GM23338 (cell line): ENCODE data around the gene S100A12. TPM values are rescaled to one million over a fixed set of nuclear protein-coding genes. Genes with fewer than 3 reads are reported as not detected.

ENCODE experiments used
- ATAC-seq: fragments of 200-7000 bp; cut with Tn5 transposase; 3 replicates; pipeline ENCODE4 v1.9.1; 2020
- DNase-seq: peaks from one replicate; pipeline ENCODE4 v3.0.0-alpha.2; 2015; ENCODE audit warnings: low spot score
- H2AFZ ChIP-seq: fragments of 200-600 bp; sonication (generic); 2 replicates; pipeline ENCODE4 v1.8.0; 2016; ENCODE audit warnings: antibody characterized with exemption, mild to moderate bottlenecking, moderate library complexity
- H3F3A ChIP-seq: fragments of 200-600 bp; sonication (generic); replicated peaks from 2 replicates; pipeline ENCODE4 v1.8.0; 2017; ENCODE audit warnings: antibody characterized with exemption, mixed run types, low read depth
- H3K27ac ChIP-seq: fragments of 200-600 bp; sonication (generic); 2 replicates; pipeline ENCODE4 v1.6.1; 2016; ENCODE audit warnings: low read depth
- H3K27me3 ChIP-seq: fragments of 200-600 bp; sonication (generic); 2 replicates; pipeline ENCODE4 v1.8.0; 2016; ENCODE audit warnings: mild to moderate bottlenecking, mixed run types, moderate library complexity; ENCODE audit not compliant: insufficient read depth
- H3K36me3 ChIP-seq: fragments of 200-600 bp; sonication (generic); 2 replicates; pipeline ENCODE4 v1.8.0; 2016; ENCODE audit warnings: mild to moderate bottlenecking; ENCODE audit not compliant: insufficient read depth
- H3K4me1 ChIP-seq: fragments of 200-600 bp; sonication (generic); 2 replicates; pipeline ENCODE4 v1.8.0; 2016; ENCODE audit warnings: mild to moderate bottlenecking, moderate library complexity; ENCODE audit not compliant: insufficient read depth
- H3K4me2 ChIP-seq: fragments of 200-600 bp; sonication (generic); 2 replicates; pipeline ENCODE4 v1.7.1; 2017; ENCODE audit warnings: mixed run types
- H3K4me3 ChIP-seq: fragments of 200-600 bp; sonication (generic); 2 replicates; pipeline ENCODE4 v1.6.1; 2016; ENCODE audit warnings: mixed run types
- H3K79me2 ChIP-seq: fragments of 200-600 bp; sonication (generic); replicated peaks from 2 replicates; pipeline ENCODE4 v1.8.0; 2017; ENCODE audit warnings: mild to moderate bottlenecking; ENCODE audit not compliant: insufficient read depth
- H3K9me2 ChIP-seq: fragments of 200-600 bp; sonication (generic); 2 replicates; pipeline ENCODE4 v1.8.0; 2017; ENCODE audit not compliant: insufficient read depth
- H4K20me1 ChIP-seq: fragments of 200-600 bp; sonication (generic); replicated peaks from 2 replicates; pipeline ENCODE4 v1.8.0; 2017; ENCODE audit warnings: mild to moderate bottlenecking; ENCODE audit not compliant: insufficient read depth
- H3K27ac Mint-ChIP-seq: 2 replicates; pipeline ENCODE4 v1.8.0; 2020; ENCODE audit warnings: inconsistent platforms, mild to moderate bottlenecking, moderate library complexity, mixed read lengths
- H3K27me3 Mint-ChIP-seq: 3 replicates; pipeline ENCODE4 v1.8.0; 2022; ENCODE audit warnings: low read depth, mild to moderate bottlenecking, moderate library complexity, mixed read lengths, inconsistent platforms; ENCODE audit not compliant: insufficient read depth, poor library complexity
- H3K36me3 Mint-ChIP-seq: 3 replicates; pipeline ENCODE4 v1.8.0; 2021; ENCODE audit warnings: low read depth, mild to moderate bottlenecking, inconsistent platforms, moderate library complexity, mixed read lengths
- H3K4me1 Mint-ChIP-seq: 3 replicates; pipeline ENCODE4 v1.8.0; 2020; ENCODE audit warnings: mild to moderate bottlenecking, inconsistent platforms, mixed read lengths
- H3K4me3 Mint-ChIP-seq: 3 replicates; pipeline ENCODE4 v1.8.0; 2021; ENCODE audit warnings: moderate library complexity, mild to moderate bottlenecking, inconsistent platforms, mixed read lengths
- H3K9me3 Mint-ChIP-seq: 3 replicates; pipeline ENCODE4 v1.8.0; 2020; ENCODE audit warnings: moderate library complexity, mild to moderate bottlenecking, inconsistent platforms, mixed read lengths
- ETS1 ChIP-seq: IDR thresholded peaks from 2 replicates; pipeline ENCODE4 v1.6.1; 2016; ENCODE audit warnings: antibody characterized with exemption
- EZH2 ChIP-seq: fragments of 200-600 bp; sonication (generic); IDR thresholded peaks from one replicate; pipeline ENCODE4 v1.8.0; 2017; ENCODE audit warnings: antibody characterized with exemption, mild to moderate bottlenecking, low read depth; ENCODE audit not compliant: unreplicated experiment
- EZH2phosphoT487 ChIP-seq: fragments of 200-600 bp; sonication (generic); IDR thresholded peaks from one replicate; pipeline ENCODE4 v1.8.1; 2018; ENCODE audit warnings: antibody characterized with exemption; ENCODE audit not compliant: unreplicated experiment
- JUNB ChIP-seq: IDR thresholded peaks from one replicate; pipeline ENCODE4 v1.6.1; 2016; ENCODE audit warnings: antibody characterized with exemption; ENCODE audit not compliant: unreplicated experiment
- POLR2AphosphoS5 ChIP-seq: IDR thresholded peaks from 2 replicates; pipeline ENCODE4 v1.6.1; 2016; ENCODE audit warnings: antibody characterized with exemption, low read depth
- REST ChIP-seq: IDR thresholded peaks from one replicate; pipeline ENCODE4 v1.6.1; 2018; ENCODE audit warnings: antibody characterized with exemption; ENCODE audit not compliant: unreplicated experiment
- STAT1 ChIP-seq: IDR thresholded peaks from one replicate; pipeline ENCODE4 v1.6.1; 2016; ENCODE audit warnings: antibody characterized with exemption; ENCODE audit not compliant: unreplicated experiment
- ZNF114 ChIP-seq: fragments of 250-450 bp; sonication (Bioruptor Pico); IDR thresholded peaks from 2 replicates; pipeline ENCODE4 v1.5.0; 2020; ENCODE audit warnings: mild to moderate bottlenecking, moderate library complexity
- ZNF331 ChIP-seq: fragments of 250-450 bp; sonication (Bioruptor Pico); IDR thresholded peaks from 2 replicates; pipeline ENCODE4 v1.5.0; 2020; ENCODE audit warnings: low read depth, mild to moderate bottlenecking, moderate library complexity
- ZNF462 ChIP-seq: fragments of 250-450 bp; sonication (Bioruptor Pico); IDR thresholded peaks from 2 replicates; pipeline ENCODE4 v1.5.0; 2020; ENCODE audit warnings: mild to moderate bottlenecking, moderate library complexity
- polyA plus RNA-seq: library from polyadenylated mRNA; unstranded; fragments of >200 nt; fragmentation: Nextera tagmentation; extraction: Ambion mirVana; gene quantifications from 2 replicates; pipeline ENCODE4 v1.2.1, GENCODE V29; 2016
- total RNA-seq: library from RNA; depleted of rRNA; stranded (reverse); fragments of >200 nt; shearing (Covaris generic); gene quantifications from 2 replicates; pipeline ENCODE4 v1.2.3, GENCODE V29; 2014

Gene S100A12
- total and polyA plus RNA-seq, 2 experiments from 2014 or later = not detected

GRCh38 chr1:153396461-153396860 is 21.0 kb upstream of the S100A12 start:
- no peak for DNase-seq
- no peak overlapping the region for H3K4me3 Mint-ChIP-seq
- Histone ChIP-seq H3F3A (no peaks in the 10 kb centered on the region), H3K27me3 (no peaks in the 10 kb centered on the region), H2AFZ (no peak overlapping the region), H3K79me2 (no peaks in the 10 kb centered on the region), H3K4me2 (no peak overlapping the region), H4K20me1 (no peaks in the 10 kb centered on the region), H3K4me3 (no peak overlapping the region), H3K27ac (no peak overlapping the region), H3K4me1 (no peaks in the 10 kb centered on the region), H3K9me2 (no peaks in the 10 kb centered on the region), H3K36me3 (no peaks in the 10 kb centered on the region)
- peaks cover 5% of the 10 kb centered on the region for H3K27me3 Mint-ChIP-seq
- no peak for ATAC-seq
- TF ChIP-seq POLR2AphosphoS5 = no peak
- TF ChIP-seq JUNB = no peak
- TF ChIP-seq EZH2phosphoT487 = no peak
- no peak for TF ChIP-seq ZNF331
- H3K36me3 Mint-ChIP-seq = no peaks in the 10 kb centered on the region
- H3K4me1 Mint-ChIP-seq = peaks cover 2% of the 10 kb centered on the region; the same call in 1 of the 3 replicates
- H3K9me3 Mint-ChIP-seq = no peaks in the 10 kb centered on the region
- H3K27ac Mint-ChIP-seq = no peak overlapping the region

GRCh38 chr1:153395776-153396175 is 20.4 kb upstream of the S100A12 start:
- H2AFZ ChIP-seq = no peak overlapping the region
- DNase-seq = no peak
- no peaks in the 10 kb centered on the region for H3K9me2 ChIP-seq
- H4K20me1 ChIP-seq = no peaks in the 10 kb centered on the region
- H3F3A ChIP-seq = no peaks in the 10 kb centered on the region
- H3K27ac ChIP-seq = no peak overlapping the region
- no peaks in the 10 kb centered on the region for H3K27me3 ChIP-seq
- Mint-ChIP-seq H3K4me3 (no peak overlapping the region), H3K4me1 (peaks cover 2% of the 10 kb centered on the region; the same call in 1 of the 3 replicates), H3K9me3 (no peaks in the 10 kb centered on the region), H3K27me3 (peaks cover 5% of the 10 kb centered on the region), H3K27ac (no peak overlapping the region), H3K36me3 (no peaks in the 10 kb centered on the region)
- H3K4me1 ChIP-seq = no peaks in the 10 kb centered on the region
- H3K4me3 ChIP-seq = no peak overlapping the region
- no peaks in the 10 kb centered on the region for H3K36me3 ChIP-seq
- no peak overlapping the region for H3K4me2 ChIP-seq
- H3K79me2 ChIP-seq = no peaks in the 10 kb centered on the region
- ATAC-seq = no peak
- TF ChIP-seq POLR2AphosphoS5 (no peak), EZH2phosphoT487 (no peak), STAT1 (no peak), ZNF114 (CRISPR knock-in tag) (no peak), ZNF331 (no peak), ZNF462 (CRISPR knock-in tag) (no peak), JUNB (no peak), REST (no peak), ETS1 (no peak), EZH2 (no peak)
